ENCODE data around the gene BORCS5.

The BORCS5 gene

GRCh38 chr12:12353807-12354206 is 3.1 kb upstream of the BORCS5 start:
- no peak for DNase-seq (ENCODE audit: low spot score)

- no peak for DNase-seq (ENCODE audit: low spot score)
Measured at GRCh38 chr12:12356467-12356895, 397 bp upstream of the BORCS5 start.

DNA sequence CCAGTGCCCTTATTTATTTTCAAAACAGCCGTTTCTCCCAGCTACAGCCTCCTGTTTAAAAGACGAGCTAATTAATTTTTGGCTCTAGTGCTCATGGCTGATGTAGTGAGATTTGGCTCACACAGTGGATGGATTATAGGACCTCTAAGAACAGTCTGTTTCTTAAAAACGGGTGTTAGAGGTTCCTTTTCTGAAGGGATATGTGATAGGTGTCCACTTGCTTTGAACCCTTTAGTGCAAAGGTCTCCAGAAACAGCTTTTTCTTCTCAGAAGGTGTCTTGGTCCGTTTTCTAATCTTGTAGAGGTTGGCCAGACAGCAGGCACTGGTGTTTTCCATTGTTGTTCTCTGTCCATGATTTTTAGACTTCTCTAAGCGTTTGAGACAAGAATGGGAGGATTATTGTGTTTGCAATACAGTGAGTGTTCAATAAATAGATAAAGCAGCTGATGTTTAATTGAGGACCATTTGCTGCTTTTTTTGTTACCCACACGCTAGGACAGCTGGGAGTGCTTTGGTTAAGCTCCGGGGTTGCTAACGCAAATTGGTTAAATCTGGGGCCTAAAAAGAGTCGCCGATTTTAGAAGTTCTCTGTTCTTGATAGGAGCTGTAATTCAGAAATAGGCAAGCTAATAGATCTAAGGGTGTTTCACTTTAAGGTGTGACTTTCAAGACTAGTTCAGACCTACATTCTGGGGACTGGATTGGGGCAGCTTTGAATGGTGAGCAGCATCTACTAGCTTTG is 1.0 kb downstream of the BORCS5 start:
- DNase-seq (ENCODE audit: low spot score) = no peak

DNA sequence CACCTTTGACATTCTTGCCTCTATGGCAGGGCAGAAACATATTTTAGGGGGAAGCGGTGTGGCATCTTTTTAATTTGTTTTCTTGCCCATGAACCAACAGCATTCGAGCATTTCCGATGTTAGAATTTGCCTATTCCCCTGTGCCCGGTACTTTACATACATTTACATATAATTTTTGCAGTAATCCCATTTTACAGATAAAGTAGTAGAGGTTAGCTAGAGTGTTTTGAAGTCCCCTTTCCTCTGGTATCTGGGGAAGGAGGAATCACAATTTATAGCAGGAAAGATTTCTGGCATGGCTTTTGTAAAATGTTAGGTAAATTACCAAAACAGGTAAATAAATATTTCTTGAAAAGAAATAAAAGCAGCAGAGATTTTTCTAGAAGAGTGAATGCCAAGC is 1.6 kb downstream of the BORCS5 start:
- DNase-seq (ENCODE audit: low spot score) = no peak

DNA sequence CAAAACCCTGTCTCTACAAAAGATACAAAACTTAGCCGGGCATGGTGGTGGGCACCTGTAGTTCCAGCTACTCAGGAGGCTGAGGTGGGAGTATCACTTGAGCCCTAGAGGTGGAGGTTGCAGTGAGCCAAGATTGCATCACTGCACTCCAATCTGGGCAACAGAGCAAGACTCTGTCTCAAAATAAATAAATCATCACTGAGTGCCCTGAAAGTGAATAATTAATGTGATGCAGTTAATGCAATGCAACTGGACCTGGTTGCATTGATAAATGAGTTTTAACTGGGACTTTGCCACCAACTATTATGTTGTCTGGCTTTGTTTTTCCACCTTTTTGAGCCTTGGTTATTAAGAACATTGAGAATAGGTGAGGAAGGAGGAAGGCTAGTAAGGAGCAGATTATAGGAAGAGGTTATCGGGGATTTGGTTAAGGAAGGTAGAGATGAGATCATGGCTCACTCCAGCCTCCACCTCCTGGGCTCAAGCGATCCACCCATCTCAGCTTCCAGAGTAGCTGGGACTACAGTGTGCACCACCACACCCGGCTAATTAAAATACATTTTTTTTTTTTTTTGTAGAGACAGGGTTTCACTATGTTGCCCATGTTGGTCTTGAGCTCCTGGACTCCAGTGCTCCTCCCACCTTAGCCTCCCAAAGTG is 8.0 kb downstream of the BORCS5 start:
- no peak for DNase-seq (ENCODE audit: low spot score)

- no peak for DNase-seq (ENCODE audit: low spot score)
Measured at GRCh38 chr12:12365446-12365802, 8.5 kb downstream of the BORCS5 start.

GRCh38 chr12:12365931-12366431 is 9.1 kb downstream of the BORCS5 start:
- DNase-seq (ENCODE audit: low spot score) = no peak

DNA sequence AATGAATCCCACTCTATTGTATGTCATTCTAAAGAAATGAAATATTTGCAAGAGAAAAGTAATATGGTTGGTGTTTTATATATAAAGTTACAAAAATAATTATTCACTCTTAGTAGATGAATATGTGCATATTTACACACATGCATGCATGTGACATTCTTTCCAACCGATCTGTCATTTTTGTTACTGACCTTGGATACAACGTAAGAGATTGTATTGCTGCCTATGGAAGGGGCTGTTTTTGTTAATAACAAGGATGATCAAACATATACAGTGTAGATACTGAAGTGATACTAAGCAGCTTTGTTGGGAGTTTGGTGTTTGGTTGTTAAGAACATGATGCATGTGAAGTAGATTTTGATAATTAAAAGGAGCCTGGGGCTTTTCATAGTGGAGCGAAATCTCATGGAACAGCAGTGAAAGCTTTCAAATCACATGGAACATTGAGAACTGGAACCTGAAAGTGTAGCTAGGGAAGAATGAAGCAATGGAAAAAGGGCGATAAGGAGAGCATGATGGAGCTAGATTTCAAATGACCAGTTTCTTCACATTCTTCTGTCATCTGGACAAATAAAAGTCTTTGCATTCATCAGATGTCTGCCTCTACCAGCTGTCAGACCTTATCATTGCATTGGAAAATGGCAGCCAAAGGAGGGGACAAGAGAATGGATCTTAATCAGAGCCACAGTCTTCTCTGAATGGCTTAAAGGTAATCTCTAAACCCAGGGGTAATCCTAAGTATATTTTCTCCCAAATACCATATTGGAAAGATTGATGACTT is 10.0 kb downstream of the BORCS5 start:
- no peak for DNase-seq (ENCODE audit: low spot score)

GRCh38 chr12:12367482-12367998 is 10.7 kb downstream of the BORCS5 start:
- DNase-seq (ENCODE audit: low spot score) = no peak

DNA sequence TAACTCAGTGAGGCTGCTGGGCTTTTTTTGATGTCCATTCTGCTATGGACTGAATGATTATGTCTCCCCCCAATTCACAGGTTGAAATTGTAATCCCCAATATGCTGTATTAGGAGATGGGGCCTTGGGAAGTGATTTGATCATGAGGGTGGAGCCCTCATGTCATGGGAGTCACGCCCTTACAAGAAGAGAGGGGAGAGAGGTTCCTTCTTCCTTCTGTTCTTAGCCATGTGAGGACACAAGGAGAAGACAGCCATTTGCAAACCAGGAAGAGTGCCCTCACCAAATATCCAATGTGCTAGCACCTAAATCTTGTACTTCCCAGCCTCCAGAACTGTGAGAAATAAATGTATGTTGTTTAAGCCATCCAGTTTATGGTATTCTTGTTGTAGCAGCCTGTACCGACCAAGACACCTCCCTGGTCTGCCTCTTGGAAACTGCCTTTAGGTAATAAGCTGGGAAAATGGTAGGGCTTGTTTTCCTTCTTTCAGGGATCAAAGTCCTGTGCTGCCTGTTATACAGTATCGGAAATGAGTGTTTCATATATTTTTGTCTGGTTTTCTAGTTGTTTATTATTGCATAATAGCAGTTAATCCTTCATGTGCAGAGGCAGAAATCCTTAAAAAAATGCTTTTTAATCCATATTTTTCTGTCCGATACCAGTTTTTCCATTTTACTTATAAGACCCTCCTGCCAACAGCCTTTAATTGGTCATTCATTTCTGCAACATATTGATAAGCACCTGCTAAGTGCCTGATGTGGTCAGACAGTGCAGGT is 16.3 kb downstream of the BORCS5 start:
- no peak for DNase-seq (ENCODE audit: low spot score)

DNA sequence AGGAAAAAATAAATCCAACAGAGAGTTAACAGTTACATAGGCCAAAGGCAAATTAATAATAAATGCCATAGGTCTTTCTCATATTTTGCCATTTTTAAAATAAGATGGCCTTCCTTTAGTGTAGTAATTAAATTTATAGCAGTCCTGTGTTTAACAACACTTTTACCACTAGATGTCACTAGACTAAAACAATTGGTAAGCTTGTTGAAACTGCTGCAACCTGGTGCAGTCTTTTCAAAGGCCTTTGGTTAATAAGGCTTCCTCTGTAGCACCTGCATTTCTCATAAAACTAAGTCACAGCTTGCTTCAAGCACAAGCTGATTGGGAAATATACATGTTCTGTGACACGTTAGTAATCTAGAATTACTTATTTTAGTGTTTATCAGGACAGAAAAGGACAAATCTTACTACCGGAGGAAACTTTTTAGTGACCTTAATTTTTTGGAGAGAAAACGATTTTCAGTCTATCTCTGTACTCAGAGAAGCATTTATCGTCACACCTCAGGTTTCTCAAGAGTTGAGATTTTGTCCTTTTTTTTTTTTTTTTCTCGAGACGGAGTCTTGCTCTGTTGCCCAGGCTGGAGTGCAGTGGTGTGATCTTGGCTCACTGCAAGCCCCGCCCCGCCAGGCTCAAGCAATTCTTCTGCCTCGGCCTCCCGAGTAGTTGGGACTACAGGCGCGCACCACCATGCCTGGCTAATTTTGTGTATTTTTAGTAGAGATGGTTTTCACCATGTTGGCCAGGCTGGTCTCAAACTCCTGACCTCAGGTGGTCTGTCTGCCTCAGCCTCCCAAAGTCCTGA is 20.0 kb downstream of the BORCS5 start:
- DNase-seq (ENCODE audit: low spot score) = peak; percentile 58

- DNase-seq (ENCODE audit: low spot score) = no peak
Measured at GRCh38 chr12:12378616-12379015, 21.7 kb downstream of the BORCS5 start.

- DNase-seq (ENCODE audit: low spot score) = no peak
Measured at GRCh38 chr12:12379831-12380730, 23.2 kb downstream of the BORCS5 start.

- DNase-seq (ENCODE audit: low spot score) = no peak
Measured at GRCh38 chr12:12380949-12381593, 24.2 kb downstream of the BORCS5 start.

DNA sequence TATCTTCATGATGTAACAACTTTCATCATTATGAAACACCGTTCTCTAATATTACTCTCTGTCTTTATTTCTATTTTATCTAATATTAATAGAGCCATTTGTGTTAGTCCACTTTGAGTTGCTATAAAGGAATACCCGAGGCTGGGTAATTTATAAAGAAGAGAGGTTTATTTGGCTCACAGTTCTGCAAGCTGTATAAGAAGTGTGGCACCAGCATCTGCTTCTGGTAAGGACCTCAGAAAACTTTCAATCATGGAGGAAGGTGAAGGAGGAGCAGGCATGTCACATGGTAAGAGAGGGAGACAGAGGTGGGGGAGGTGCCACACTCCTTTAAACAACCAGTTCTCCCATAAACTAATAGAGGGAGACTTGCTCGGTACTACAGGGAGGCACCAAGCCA is 25.1 kb downstream of the BORCS5 start:
- no peak for DNase-seq (ENCODE audit: low spot score)

GRCh38 chr12:12384571-12385340 is 27.9 kb downstream of the BORCS5 start:
- no peak for DNase-seq (ENCODE audit: low spot score)

- peak; percentile 27 for DNase-seq (ENCODE audit: low spot score)
Measured at GRCh38 chr12:12387501-12387900, 30.6 kb downstream of the BORCS5 start.

DNA sequence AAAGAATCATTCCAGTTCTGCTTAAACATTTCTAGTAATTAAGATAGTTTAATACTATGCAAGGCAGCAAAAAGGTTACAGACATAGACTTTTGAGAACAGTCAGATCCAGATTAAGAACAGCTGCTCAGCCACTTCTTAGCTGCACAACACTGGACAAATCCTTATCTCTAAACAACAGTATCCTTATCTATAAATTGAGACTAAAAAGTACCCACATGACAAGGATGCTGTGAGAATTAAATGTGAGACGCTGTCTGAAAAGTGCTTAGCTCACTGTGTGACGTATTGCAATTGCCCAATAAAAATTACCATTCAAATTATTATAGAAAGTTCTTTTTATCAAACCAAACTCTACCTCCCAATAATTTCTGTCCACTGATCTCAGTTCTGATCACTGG is 35.5 kb downstream of the BORCS5 start:
- DNase-seq (ENCODE audit: low spot score) = no peak

GRCh38 chr12:12393171-12393570 is 36.3 kb downstream of the BORCS5 start:
- DNase-seq (ENCODE audit: low spot score) = no peak

All from AG08396 (cell line).